Glomerular endothelial cell (primary cell): Measurements from ENCODE around the gene PRR12. TPM values are rescaled to one million over a fixed set of nuclear protein-coding genes. Genes with fewer than 3 reads are reported as not detected.

Experiments
- DNase-seq: peaks from one replicate; pipeline ENCODE4 v3.0.0-alpha.2; 2011; ENCODE audit warnings: low read depth, low spot score; ENCODE audit errors: extremely low read depth
- total RNA-seq: library from RNA; depleted of rRNA; stranded (reverse); fragments of >200 nt; gene quantifications from 2 replicates; pipeline ENCODE4 v1.2.3, GENCODE V29; 2015

PRR12 gene
- total RNA-seq, 1 donor from 2014 or later: 26.1 TPM

- DNase-seq: no peak
Observed at GRCh38 chr19:49591731-49592485, 926 bp downstream of the PRR12 start.

- no peak for DNase-seq
Observed at GRCh38 chr19:49592486-49593232, 1.7 kb downstream of the PRR12 start.

GRCh38 chr19:49593233-49594113 lies 2.5 kb downstream of the PRR12 start:
- DNase-seq: no peak

- no peak for DNase-seq
Observed at GRCh38 chr19:49594157-49594992, 3.4 kb downstream of the PRR12 start.

GRCh38 chr19:49594993-49595818 lies 4.2 kb downstream of the PRR12 start:
- DNase-seq: no peak

GRCh38 chr19:49595819-49596404 lies 4.9 kb downstream of the PRR12 start:
- no peak for DNase-seq

GRCh38 chr19:49596407-49596806 lies 5.4 kb downstream of the PRR12 start:
- DNase-seq: no peak

GRCh38 chr19:49596954-49597702 lies 6.1 kb downstream of the PRR12 start:
- DNase-seq: no peak

- no peak for DNase-seq
Observed at GRCh38 chr19:49597703-49597974, 6.7 kb downstream of the PRR12 start.

- no peak for DNase-seq
Observed at GRCh38 chr19:49599378-49600295, 8.7 kb downstream of the PRR12 start.

- DNase-seq: no peak
Observed at GRCh38 chr19:49601482-49602038, 10.6 kb downstream of the PRR12 start.

- no peak for DNase-seq
Observed at GRCh38 chr19:49602806-49603205, 11.8 kb downstream of the PRR12 start.

- DNase-seq: no peak
Observed at GRCh38 chr19:49605605-49606004, 14.6 kb downstream of the PRR12 start.

GRCh38 chr19:49609499-49610092 lies 18.6 kb downstream of the PRR12 start:
- DNase-seq: no peak

GRCh38 chr19:49613374-49613773 lies 22.4 kb downstream of the PRR12 start:
- no peak for DNase-seq

- DNase-seq: peak; percentile 57
Observed at GRCh38 chr19:49614096-49614833, 23.3 kb downstream of the PRR12 start.
